ENCODE data around the gene ARHGDIB. TPM values are rescaled to one million over a fixed set of nuclear protein-coding genes. Genes with fewer than 3 reads are reported as not detected.

Gene ARHGDIB
- polyA plus RNA-seq, 1 experiment = 31.7 TPM

GRCh38 chr12:15001733-15002382 is 40.5 kb upstream of the ARHGDIB start:
- Histone ChIP-seq H3K4me3 (ENCODE audit: low read depth, low read length) (no peak overlapping the region), H3K36me3 (ENCODE audit: control insufficient read depth, insufficient read depth, low read length) (no peaks in the 10 kb centered on the region), H3K27me3 (ENCODE audit: control insufficient read depth, insufficient read depth, low read length) (peaks cover 9% of the 10 kb centered on the region)
- POLR2A ChIA-PET = interaction anchor here (0.7 kb wide), 1 partner anchor 153 kb away, joined by 4 read pairs; no protein-coding TSS in a partner anchor
- no peak for DNase-seq (ENCODE audit: low read depth)
- no peak for TF ChIP-seq CTCF (IDR thresholded peaks at IDR 0.05; ENCODE audit: insufficient read depth, low read depth, low read length)
- CTCF ChIA-PET = interaction anchor here (0.8 to 1.3 kb wide), 3 partner anchors 8 to 282 kb away, joined by 3 to 4 read pairs (median 3); no protein-coding TSS in a partner anchor

- H3K4me3 ChIP-seq (ENCODE audit: low read depth, low read length) = no peak overlapping the region
- DNase-seq (ENCODE audit: low read depth) = no peak
- ChIA-PET CTCF (interaction anchor here (1.0 to 1.3 kb wide), 3 partner anchors 17 to 223 kb away, joined by 3 to 4 read pairs (median 3); no protein-coding TSS in a partner anchor), POLR2A (interaction anchor here (0.6 kb wide), 1 partner anchor 594 kb away, joined by 4 read pairs; no protein-coding TSS in a partner anchor)
- peaks cover 9% of the 10 kb centered on the region for H3K27me3 ChIP-seq (ENCODE audit: control insufficient read depth, insufficient read depth, low read length)
- H3K36me3 ChIP-seq (ENCODE audit: control insufficient read depth, insufficient read depth, low read length) = no peaks in the 10 kb centered on the region
- no peak for TF ChIP-seq CTCF (IDR thresholded peaks at IDR 0.05; ENCODE audit: insufficient read depth, low read depth, low read length)
Observed at GRCh38 chr12:15000575-15000974, 39.2 kb upstream of the ARHGDIB start.

GRCh38 chr12:14999695-15000365 is 38.4 kb upstream of the ARHGDIB start:
- TF ChIP-seq CTCF (IDR thresholded peaks at IDR 0.05; ENCODE audit: insufficient read depth, low read depth, low read length) = no peak
- ChIA-PET CTCF (interaction anchor here (1.0 to 1.3 kb wide), 2 partner anchors 152 to 223 kb away, joined by 3 read pairs; no protein-coding TSS in a partner anchor), POLR2A (interaction anchor here (0.6 kb wide), 1 partner anchor 595 kb away, joined by 4 read pairs; no protein-coding TSS in a partner anchor)
- no peak for DNase-seq (ENCODE audit: low read depth)
- no peaks in the 10 kb centered on the region for H3K36me3 ChIP-seq (ENCODE audit: control insufficient read depth, insufficient read depth, low read length)
- H3K4me3 ChIP-seq (ENCODE audit: low read depth, low read length) = no peak overlapping the region
- peaks cover 7% of the 10 kb centered on the region for H3K27me3 ChIP-seq (ENCODE audit: control insufficient read depth, insufficient read depth, low read length)

- ChIA-PET POLR2A (no interaction called here), CTCF (interaction anchor here (0.9 kb wide), 1 partner anchor 161 kb away, joined by 3 read pairs; no protein-coding TSS in a partner anchor)
- DNase-seq (ENCODE audit: low read depth) = peak; percentile 56
- H3K27me3 ChIP-seq (ENCODE audit: control insufficient read depth, insufficient read depth, low read length) = peaks cover 7% of the 10 kb centered on the region
- no peak for TF ChIP-seq CTCF (IDR thresholded peaks at IDR 0.05; ENCODE audit: insufficient read depth, low read depth, low read length)
- no peaks in the 10 kb centered on the region for H3K36me3 ChIP-seq (ENCODE audit: control insufficient read depth, insufficient read depth, low read length)
- no peak overlapping the region for H3K4me3 ChIP-seq (ENCODE audit: low read depth, low read length)
Observed at GRCh38 chr12:14999021-14999694, 37.8 kb upstream of the ARHGDIB start.

GRCh38 chr12:14997998-14998397 is 36.6 kb upstream of the ARHGDIB start:
- Histone ChIP-seq H3K4me3 (ENCODE audit: low read depth, low read length) (no peak overlapping the region), H3K27me3 (ENCODE audit: control insufficient read depth, insufficient read depth, low read length) (0 out of 2 replicates have a peak, but pooled peaks cover 3% of the 10 kb centered on the region), H3K36me3 (ENCODE audit: control insufficient read depth, insufficient read depth, low read length) (no peaks in the 10 kb centered on the region)
- TF ChIP-seq CTCF (IDR thresholded peaks at IDR 0.05; ENCODE audit: insufficient read depth, low read depth, low read length) = no peak
- ChIA-PET POLR2A (no interaction called here), CTCF (interaction anchor here (0.9 to 1.4 kb wide), 2 partner anchors 10 to 160 kb away, joined by 3 read pairs; no protein-coding TSS in a partner anchor)
- no peak for DNase-seq (ENCODE audit: low read depth)

Data from BJ (cell line).